ENCODE results near the gene CDC42BPB. TPM values are rescaled to one million over a fixed set of nuclear protein-coding genes. Genes with fewer than 3 reads are reported as not detected.
A peak's percentile ranks its signal among the peaks of the same experiment; 100 is the strongest.

The CDC42BPB gene
- total and polyA plus RNA-seq, 2 of the 13 experiments (the other 11 are each of a cell fraction or from before 2014, with no cell fraction given): 19.7 to 32.3 TPM

- TF ChIP-seq ZBED4 (CRISPR knock-in tag; IDR thresholded peaks at IDR 0.05; ENCODE audit: borderline replicate concordance): no peak
- no peak for TF ChIP-seq ZNF496 (CRISPR knock-in tag; IDR thresholded peaks at IDR 0.05; ENCODE audit: insufficient replicate concordance)
- TF ChIP-seq LRRFIP1 (CRISPR knock-in tag; conservative IDR thresholded peaks at IDR 0.05): no peak
- TF ChIP-seq ZNF513 (CRISPR knock-in tag; conservative IDR thresholded peaks at IDR 0.05): no peak
- TF ChIP-seq MLXIP (CRISPR knock-in tag; IDR thresholded peaks at IDR 0.05; ENCODE audit: borderline replicate concordance): no peak
- no peak for TF ChIP-seq XRCC5 (optimal IDR thresholded peaks at IDR 0.05; ENCODE audit: low read length)
- no peak for TF ChIP-seq HHEX (CRISPR knock-in tag; IDR thresholded peaks at IDR 0.05)
- TF ChIP-seq MEF2D (CRISPR knock-in tag; IDR thresholded peaks at IDR 0.05): 0 out of 2 replicates have a peak, but pooled peaks have one; percentile 55
- no peak for TF ChIP-seq SRF (IDR thresholded peaks at IDR 0.05; ENCODE audit: low read depth, low read length)
- 0 out of 2 replicates have a peak, but pooled peaks have one; percentile 34 for TF ChIP-seq EED (CRISPR knock-in tag; IDR thresholded peaks at IDR 0.05)
- no peak for TF ChIP-seq ARID5B (CRISPR knock-in tag; IDR thresholded peaks at IDR 0.05)
- TF ChIP-seq KDM1A (CRISPR knock-in tag; IDR thresholded peaks at IDR 0.05): no peak
- TF ChIP-seq PHF8 (CRISPR knock-in tag; IDR thresholded peaks at IDR 0.05): peak; percentile 77
Measured at GRCh38 chr14:103094406-103095209, 37.3 kb upstream of the CDC42BPB start, which contains the start of gene EXOC3L4 (continued).
